ENCODE data around the gene ADCY3.

DNA sequence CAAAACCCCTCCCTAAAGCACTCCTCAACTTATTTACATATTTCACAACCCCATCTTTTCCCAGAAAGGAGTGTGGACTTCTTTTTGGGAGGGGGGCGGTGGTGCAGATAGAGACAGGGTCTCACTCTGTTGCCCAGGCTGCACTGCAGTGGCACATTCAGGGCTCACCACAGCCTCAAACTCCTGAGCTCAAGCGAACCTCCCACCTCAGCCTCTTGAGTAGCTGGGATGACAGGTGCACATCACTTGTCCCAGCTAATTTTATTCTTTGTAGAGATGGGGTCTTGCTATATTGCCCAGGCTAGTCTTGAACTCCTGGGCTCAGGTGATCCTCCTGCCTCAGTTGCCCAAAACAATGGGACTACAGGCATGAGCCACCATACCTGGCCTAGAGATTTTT, 44.1 kb downstream of the ADCY3 start:
- TF ChIP-seq ZFP3 (CRISPR knock-in tag; IDR thresholded peaks at IDR 0.05) (no peak), PPARA (CRISPR knock-in tag; IDR thresholded peaks at IDR 0.05; ENCODE audit: borderline replicate concordance) (no peak)

All from SK-N-SH treated with all-trans-retinoic acid at 6 μM for 48 hours (cell line).